ENCODE results near the gene CBFA2T3.

The CBFA2T3 gene

GRCh38 chr16:88938119-88938776, 38.8 kb downstream of the CBFA2T3 start:
- Mint-ChIP-seq H3K36me3 (no peaks in the 10 kb centered on the region), H3K4me1 (peaks cover 63% of the 10 kb centered on the region), H3K4me3 (peak overlapping the region; percentile 82), H3K9me3 (no peaks in the 10 kb centered on the region), H3K27ac (peak overlapping the region; percentile 86), H3K27me3 (no peaks in the 10 kb centered on the region)
- ATAC-seq: no peak

DNA sequence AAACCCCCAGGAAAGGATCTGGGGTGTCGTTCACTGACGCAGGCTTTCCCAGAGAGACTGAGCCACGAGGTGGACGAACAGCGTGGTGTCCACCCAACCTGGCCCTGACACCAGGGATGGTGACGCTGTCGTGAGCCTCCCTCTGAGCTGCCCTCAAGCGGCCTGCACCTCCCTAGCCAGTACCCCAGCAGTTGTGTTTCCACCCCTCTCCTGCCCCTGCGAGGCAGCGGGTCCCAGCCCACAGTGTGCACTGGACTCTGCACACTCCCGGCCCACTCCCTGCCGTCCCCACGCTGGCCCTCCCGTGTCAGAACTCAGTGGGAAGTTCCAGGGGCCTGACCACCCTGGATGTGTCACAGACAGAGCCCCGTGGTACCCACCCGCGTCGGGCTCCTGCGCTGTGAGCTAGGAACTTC, 39.8 kb downstream of the CBFA2T3 start:
- no peak for ATAC-seq
- no peaks in the 10 kb centered on the region for H3K36me3 Mint-ChIP-seq
- H3K4me1 Mint-ChIP-seq: peaks cover 57% of the 10 kb centered on the region
- H3K27ac Mint-ChIP-seq: peak overlapping the region; percentile 86
- no peaks in the 10 kb centered on the region for H3K9me3 Mint-ChIP-seq
- no peaks in the 10 kb centered on the region for H3K27me3 Mint-ChIP-seq
- peak overlapping the region; percentile 74 for H3K4me3 Mint-ChIP-seq

- Mint-ChIP-seq H3K36me3 (no peaks in the 10 kb centered on the region), H3K9me3 (no peaks in the 10 kb centered on the region), H3K4me1 (peaks cover 55% of the 10 kb centered on the region), H3K27ac (peak overlapping the region; percentile 86), H3K4me3 (peak overlapping the region; percentile 74), H3K27me3 (no peaks in the 10 kb centered on the region)
- ATAC-seq: peak; percentile 9
Measured at GRCh38 chr16:88936556-88937205, 40.3 kb downstream of the CBFA2T3 start.

DNA sequence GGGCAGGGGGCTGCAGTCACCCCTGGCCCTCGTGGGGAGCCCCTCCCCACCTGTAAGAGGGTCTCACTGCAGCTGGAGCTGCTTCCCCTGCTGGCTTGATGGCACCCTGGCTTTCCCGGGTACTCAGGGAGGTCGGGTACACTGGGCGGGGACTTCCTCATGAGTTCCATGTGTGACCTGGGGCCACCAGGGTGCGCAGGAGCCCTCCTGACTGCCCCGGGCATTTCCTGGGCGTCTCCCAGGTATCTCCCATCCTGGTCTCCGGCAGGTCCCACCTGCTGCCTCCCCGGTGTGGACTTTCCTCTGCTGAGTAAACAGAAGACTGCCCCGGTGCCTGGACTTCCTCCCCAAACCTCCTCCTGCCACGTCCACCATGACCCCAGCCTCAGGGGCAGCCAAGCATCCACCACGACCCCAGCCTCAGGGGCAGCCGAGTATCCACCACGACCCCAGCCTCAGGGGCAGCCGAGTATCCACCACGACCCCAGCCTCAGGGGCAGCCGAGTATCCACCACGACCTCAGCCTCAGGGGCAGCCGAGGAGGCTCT, 40.9 kb downstream of the CBFA2T3 start:
- Mint-ChIP-seq H3K27ac (peak overlapping the region; percentile 86), H3K4me3 (peak overlapping the region; percentile 74), H3K27me3 (no peaks in the 10 kb centered on the region), H3K36me3 (peaks cover 4% of the 10 kb centered on the region), H3K4me1 (peaks cover 61% of the 10 kb centered on the region), H3K9me3 (no peaks in the 10 kb centered on the region)
- no peak for ATAC-seq

- Mint-ChIP-seq H3K27me3 (no peaks in the 10 kb centered on the region), H3K4me3 (no peak overlapping the region), H3K4me1 (peaks cover 65% of the 10 kb centered on the region), H3K36me3 (peaks cover 8% of the 10 kb centered on the region), H3K27ac (no peak overlapping the region), H3K9me3 (no peaks in the 10 kb centered on the region)
- no peak for ATAC-seq
Measured at GRCh38 chr16:88934066-88934667, 42.8 kb downstream of the CBFA2T3 start.

GRCh38 chr16:88932929-88933328, 44.1 kb downstream of the CBFA2T3 start:
- Mint-ChIP-seq H3K9me3 (no peaks in the 10 kb centered on the region), H3K36me3 (peaks cover 8% of the 10 kb centered on the region), H3K27me3 (no peaks in the 10 kb centered on the region), H3K27ac (no peak overlapping the region), H3K4me1 (peaks cover 59% of the 10 kb centered on the region), H3K4me3 (no peak overlapping the region)
- ATAC-seq: no peak

GRCh38 chr16:88931936-88932335, 45.1 kb downstream of the CBFA2T3 start:
- Mint-ChIP-seq H3K4me1 (peaks cover 52% of the 10 kb centered on the region), H3K27ac (peak overlapping the region; percentile 39), H3K4me3 (no peak overlapping the region), H3K27me3 (no peaks in the 10 kb centered on the region), H3K36me3 (peaks cover 8% of the 10 kb centered on the region), H3K9me3 (no peaks in the 10 kb centered on the region)
- no peak for ATAC-seq

GRCh38 chr16:88931373-88931900, 45.6 kb downstream of the CBFA2T3 start:
- Mint-ChIP-seq H3K36me3 (peaks cover 8% of the 10 kb centered on the region), H3K27ac (peak overlapping the region; percentile 39)

GRCh38 chr16:88930716-88931115, 46.3 kb downstream of the CBFA2T3 start:
- Mint-ChIP-seq H3K27ac (peak overlapping the region; percentile 39), H3K36me3 (peaks cover 8% of the 10 kb centered on the region), H3K27me3 (no peaks in the 10 kb centered on the region), H3K9me3 (no peaks in the 10 kb centered on the region), H3K4me3 (no peak overlapping the region), H3K4me1 (peaks cover 52% of the 10 kb centered on the region)
- no peak for ATAC-seq

More at GRCh38 chr16:88931373-88931900, 45.6 kb downstream of the CBFA2T3 start:
- peaks cover 52% of the 10 kb centered on the region for H3K4me1 Mint-ChIP-seq
- H3K4me3 Mint-ChIP-seq: no peak overlapping the region
- no peaks in the 10 kb centered on the region for H3K9me3 Mint-ChIP-seq
- no peak for ATAC-seq
- H3K27me3 Mint-ChIP-seq: no peaks in the 10 kb centered on the region

GRCh38 chr16:88929091-88929445, 47.9 kb downstream of the CBFA2T3 start:
- H3K27ac Mint-ChIP-seq: no peak overlapping the region
- no peak overlapping the region for H3K4me3 Mint-ChIP-seq
- no peaks in the 10 kb centered on the region for H3K9me3 Mint-ChIP-seq
- peaks cover 56% of the 10 kb centered on the region for H3K4me1 Mint-ChIP-seq
- H3K27me3 Mint-ChIP-seq: no peaks in the 10 kb centered on the region
- H3K36me3 Mint-ChIP-seq: peaks cover 8% of the 10 kb centered on the region
- ATAC-seq: no peak

DNA sequence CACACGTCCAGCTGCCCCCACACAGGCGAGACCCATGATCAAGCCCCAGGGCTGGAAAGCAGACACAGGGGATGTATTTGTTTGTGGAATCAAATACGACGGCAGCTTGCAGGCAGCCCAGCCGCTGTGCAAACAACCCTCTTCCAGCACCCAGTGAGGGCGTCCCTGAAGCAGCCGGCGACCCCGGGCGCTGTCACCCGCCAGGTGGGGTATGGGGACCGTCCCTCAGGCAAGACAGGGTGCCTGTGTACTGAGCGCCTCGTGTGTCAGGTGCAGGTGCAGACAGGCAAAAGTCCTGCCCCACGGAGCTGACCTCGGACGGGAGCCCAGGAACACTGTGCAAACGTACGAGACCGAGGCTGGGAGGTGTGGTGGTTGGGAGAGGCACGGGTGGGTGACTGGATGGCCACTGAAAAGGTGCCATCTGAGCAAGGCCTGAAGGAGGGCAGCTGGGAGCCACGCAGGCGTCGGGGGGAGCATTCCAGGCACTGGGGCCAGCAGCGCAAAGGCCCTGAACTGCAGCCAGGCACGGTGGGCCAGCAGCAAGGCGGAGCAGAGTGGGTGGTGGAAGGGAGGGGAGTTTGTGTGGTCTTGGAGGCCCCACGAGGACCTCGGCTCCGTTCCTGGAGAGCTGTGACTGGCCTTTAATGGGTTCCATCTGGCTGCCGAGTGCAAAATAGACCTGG, 48.5 kb downstream of the CBFA2T3 start:
- Mint-ChIP-seq H3K9me3 (no peaks in the 10 kb centered on the region), H3K4me3 (no peak overlapping the region), H3K27me3 (no peaks in the 10 kb centered on the region), H3K27ac (no peak overlapping the region), H3K36me3 (peaks cover 8% of the 10 kb centered on the region), H3K4me1 (peaks cover 60% of the 10 kb centered on the region)
- no peak for ATAC-seq

DNA sequence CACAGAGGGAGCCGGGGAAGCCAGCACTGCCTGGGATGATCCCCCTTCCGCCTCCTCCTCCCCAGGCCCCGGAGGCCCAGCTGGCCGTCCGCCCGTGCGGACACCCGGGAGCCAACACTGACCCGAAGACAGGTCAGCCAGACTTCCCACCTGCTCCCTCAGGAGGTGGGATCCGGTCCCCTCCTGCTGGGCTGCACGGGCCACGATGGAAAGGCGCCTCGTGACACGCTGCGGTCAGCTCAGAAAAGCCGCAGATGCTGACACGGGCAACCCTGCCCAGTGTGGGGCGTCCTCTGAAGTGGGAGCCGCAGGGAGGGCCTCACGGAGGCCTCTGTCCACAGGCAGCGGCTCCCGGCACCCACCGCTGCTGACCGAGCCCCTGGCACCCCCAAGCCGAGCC, 49.3 kb downstream of the CBFA2T3 start:
- H3K4me3 Mint-ChIP-seq: no peak overlapping the region
- no peak for ATAC-seq

DNA sequence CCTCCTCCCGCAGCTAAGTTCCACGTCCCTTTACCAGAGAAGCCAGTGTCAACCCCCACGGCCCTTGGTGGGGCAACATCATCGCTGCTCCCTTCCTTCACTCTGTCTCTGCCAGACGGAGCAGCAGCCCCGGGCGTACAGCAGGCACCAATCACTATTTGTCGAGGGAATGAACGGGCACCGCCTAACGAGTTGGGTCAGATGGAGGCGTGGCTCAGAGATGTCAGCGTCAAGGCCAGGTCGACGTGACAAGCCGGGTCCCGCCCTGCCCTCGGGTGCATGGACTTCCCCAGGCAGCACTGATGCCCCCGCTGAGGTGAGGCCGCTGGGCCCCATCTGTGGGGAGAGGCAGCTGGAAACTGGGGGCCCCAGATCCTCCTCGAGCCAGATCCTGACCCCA, 50.0 kb downstream of the CBFA2T3 start:
- peaks cover 74% of the 10 kb centered on the region for H3K4me1 Mint-ChIP-seq
- H3K27me3 Mint-ChIP-seq: no peaks in the 10 kb centered on the region
- no peak overlapping the region for H3K4me3 Mint-ChIP-seq
- H3K36me3 Mint-ChIP-seq: peaks cover 8% of the 10 kb centered on the region
- ATAC-seq: no peak
- H3K9me3 Mint-ChIP-seq: no peaks in the 10 kb centered on the region
- peak overlapping the region; percentile 48 for H3K27ac Mint-ChIP-seq

More for the DNA sequence above, 49.3 kb downstream of the CBFA2T3 start:
- Mint-ChIP-seq H3K27me3 (no peaks in the 10 kb centered on the region), H3K4me1 (peaks cover 68% of the 10 kb centered on the region), H3K27ac (no peak overlapping the region), H3K36me3 (peaks cover 8% of the 10 kb centered on the region), H3K9me3 (no peaks in the 10 kb centered on the region)

- H3K27me3 Mint-ChIP-seq: no peaks in the 10 kb centered on the region
- H3K36me3 Mint-ChIP-seq: peaks cover 7% of the 10 kb centered on the region
- peaks cover 76% of the 10 kb centered on the region for H3K4me1 Mint-ChIP-seq
- no peak for ATAC-seq
- no peak overlapping the region for H3K4me3 Mint-ChIP-seq
- H3K9me3 Mint-ChIP-seq: no peaks in the 10 kb centered on the region
- peak overlapping the region; percentile 48 for H3K27ac Mint-ChIP-seq
Measured at GRCh38 chr16:88926374-88926990, 50.5 kb downstream of the CBFA2T3 start.

DNA sequence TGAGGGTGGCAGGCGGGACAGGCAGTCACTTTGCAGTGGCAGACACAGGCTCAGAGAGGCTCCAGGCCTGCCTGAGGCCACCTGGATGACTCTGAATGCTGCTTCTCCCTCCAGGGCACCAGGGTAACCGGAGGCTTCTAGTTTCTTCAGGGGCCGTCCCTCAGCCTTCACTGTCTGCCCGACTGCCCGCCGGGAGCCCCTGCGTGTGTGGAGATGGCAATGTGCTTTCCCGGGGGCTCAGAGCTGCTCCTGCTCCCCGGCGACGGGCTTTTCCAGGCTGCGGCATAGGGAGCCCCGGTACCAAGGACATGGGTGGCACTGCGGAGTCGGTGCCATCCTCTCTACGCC, 51.5 kb downstream of the CBFA2T3 start:
- Mint-ChIP-seq H3K4me3 (peak overlapping the region; percentile 47), H3K4me1 (peaks cover 76% of the 10 kb centered on the region), H3K27ac (peak overlapping the region; percentile 51), H3K27me3 (no peaks in the 10 kb centered on the region), H3K9me3 (no peaks in the 10 kb centered on the region), H3K36me3 (no peaks in the 10 kb centered on the region)
- peak; percentile 52 for ATAC-seq

Data from stimulated activated memory B cell treated with anti-CD40 and anti-IgM and Interleukin-4, amounts not matched to agents 10 μg/mL and 1 μg/mL and 100 μg/mL, for 72 hours (primary cell).